H9 (cell line): ENCODE data around the gene HTT-AS. TPM values are rescaled to one million over a fixed set of nuclear protein-coding genes. Genes with fewer than 3 reads are reported as not detected.

Experiments
- DNase-seq: peaks from one replicate; pipeline ENCODE4 v3.0.0-alpha.2; 2017
- H2AFZ ChIP-seq: one replicate; pipeline ENCODE4 v1.6.1; 2013; ENCODE audit warnings: mild to moderate bottlenecking, low read length, control low read depth, moderate library complexity
- H2AK5ac ChIP-seq: 2 replicates; pipeline ENCODE4 v1.6.1; 2013; ENCODE audit warnings: low read length, control low read depth, mixed read lengths; ENCODE audit not compliant: insufficient read length
- H2BK120ac ChIP-seq: one replicate; pipeline ENCODE4 v1.6.1; 2013; ENCODE audit warnings: low read depth, mild to moderate bottlenecking, low read length, control low read depth, inconsistent platforms; ENCODE audit not compliant: poor library complexity, severe bottlenecking
- H2BK12ac ChIP-seq: 2 replicates; pipeline ENCODE4 v1.6.1; 2013; ENCODE audit warnings: low read length, control low read depth, mixed read lengths, low read depth; ENCODE audit not compliant: insufficient read length
- H2BK15ac ChIP-seq: 2 replicates; pipeline ENCODE4 v1.6.1; 2013; ENCODE audit warnings: low read depth, low read length, control low read depth
- H2BK20ac ChIP-seq: one replicate; pipeline ENCODE4 v1.6.1; 2013; ENCODE audit warnings: low read depth, mild to moderate bottlenecking, low read length, control low read depth, inconsistent platforms; ENCODE audit not compliant: poor library complexity, severe bottlenecking
- H2BK5ac ChIP-seq: 2 replicates; pipeline ENCODE4 v1.6.1; 2013; ENCODE audit warnings: low read length, control low read depth, mixed read lengths; ENCODE audit not compliant: insufficient read length
- H3K14ac ChIP-seq: 2 replicates; pipeline ENCODE4 v1.6.1; 2013; ENCODE audit warnings: low read length, control low read depth; ENCODE audit not compliant: insufficient read depth
- H3K18ac ChIP-seq: 2 replicates; pipeline ENCODE4 v1.6.1; 2013; ENCODE audit warnings: low read depth, mild to moderate bottlenecking, mixed read lengths, low read length, control low read depth; ENCODE audit not compliant: insufficient read length
- H3K23ac ChIP-seq: 2 replicates; pipeline ENCODE4 v1.6.1; 2013; ENCODE audit warnings: low read length, control low read depth, mixed read lengths, low read depth; ENCODE audit not compliant: insufficient read length
- H3K23me2 ChIP-seq: 2 replicates; pipeline ENCODE4 v1.6.1; 2013; ENCODE audit warnings: low read depth, mild to moderate bottlenecking, mixed read lengths, low read length, control low read depth; ENCODE audit not compliant: insufficient read length, poor library complexity, severe bottlenecking
- H3K27ac ChIP-seq: 2 replicates; pipeline ENCODE4 v1.5.1; 2013; ENCODE audit warnings: low read length, control low read depth, mixed read lengths, low read depth; ENCODE audit not compliant: insufficient read length
- H3K27me3 ChIP-seq: 2 replicates; pipeline ENCODE4 v1.6.1; 2013; ENCODE audit warnings: low read length, control low read depth, inconsistent platforms; ENCODE audit not compliant: insufficient read depth
- H3K4ac ChIP-seq: 2 replicates; pipeline ENCODE4 v1.6.1; 2013; ENCODE audit warnings: low read depth, mild to moderate bottlenecking, control low read depth, inconsistent platforms, low read length, moderate library complexity
- H3K4me1 ChIP-seq: 2 replicates; pipeline ENCODE4 v1.6.1; 2013; ENCODE audit warnings: low read length, control low read depth, inconsistent platforms; ENCODE audit not compliant: insufficient read depth
- H3K4me2 ChIP-seq: 2 replicates; pipeline ENCODE4 v1.6.1; 2013; ENCODE audit warnings: low read length, control low read depth, mixed read lengths; ENCODE audit not compliant: insufficient read length, insufficient read depth
- H3K56ac ChIP-seq: 2 replicates; pipeline ENCODE4 v1.6.1; 2013; ENCODE audit warnings: low read depth, mild to moderate bottlenecking, mixed read lengths, low read length, control low read depth; ENCODE audit not compliant: insufficient read length
- H3K79me1 ChIP-seq: 2 replicates; pipeline ENCODE4 v1.6.1; 2013; ENCODE audit warnings: low read depth, mild to moderate bottlenecking, moderate library complexity, low read length, control low read depth, inconsistent platforms; ENCODE audit not compliant: insufficient read depth, poor library complexity, severe bottlenecking
- H3K79me2 ChIP-seq: 2 replicates; pipeline ENCODE4 v1.6.1; 2013; ENCODE audit warnings: low read length, control low read depth, inconsistent platforms; ENCODE audit not compliant: insufficient read depth
- H3K9ac ChIP-seq: 2 replicates; pipeline ENCODE4 v1.6.1; 2013; ENCODE audit warnings: low read length, control low read depth, mixed read lengths; ENCODE audit not compliant: insufficient read length; ENCODE audit errors: extremely low read depth
- H3K9me3 ChIP-seq: one replicate; pipeline ENCODE4 v1.6.1; 2013; ENCODE audit warnings: low read depth, low read length, inconsistent platforms; ENCODE audit not compliant: control insufficient read depth
- H3T11ph ChIP-seq: one replicate; pipeline ENCODE4 v1.6.1; 2013; ENCODE audit warnings: mild to moderate bottlenecking, low read length, control low read depth, inconsistent platforms
- H4K20me1 ChIP-seq: one replicate; pipeline ENCODE4 v1.6.1; 2013; ENCODE audit not compliant: control insufficient read depth, insufficient read length, insufficient read depth
- H4K5ac ChIP-seq: 2 replicates; pipeline ENCODE4 v1.6.1; 2013; ENCODE audit warnings: low read depth, mild to moderate bottlenecking, mixed read lengths, low read length, control low read depth; ENCODE audit not compliant: insufficient read length
- H4K8ac ChIP-seq: replicated peaks from 2 replicates; pipeline ENCODE4 v1.6.1; 2013; ENCODE audit warnings: low read length, control low read depth, mixed read lengths, low read depth; ENCODE audit not compliant: insufficient read length
- H4K91ac ChIP-seq: 2 replicates; pipeline ENCODE4 v1.6.1; 2013; ENCODE audit warnings: low read depth, mild to moderate bottlenecking, moderate library complexity, mixed read lengths, low read length, control low read depth; ENCODE audit not compliant: insufficient read length
- H3K27ac Mint-ChIP-seq, 3 experiments: 2 replicates in 2 of 3; 3 replicates in 1 of 3; pipeline ENCODE4 v1.8.0; 2020 to 2021; ENCODE audit warnings: mixed read lengths in 3 of 3, mild to moderate bottlenecking in 1 of 3, moderate library complexity in 1 of 3
- H3K27me3 Mint-ChIP-seq: 2 replicates; pipeline ENCODE4 v1.8.0; 2021; ENCODE audit warnings: low read depth, mild to moderate bottlenecking, moderate library complexity, mixed read lengths
- H3K36me3 Mint-ChIP-seq, 3 experiments: 2 replicates in 2 of 3; 3 replicates in 1 of 3; pipeline ENCODE4 v1.8.0; 2020 to 2021; ENCODE audit warnings: low read depth in 3 of 3, mixed read lengths in 3 of 3; ENCODE audit not compliant: insufficient read depth in 1 of 3
- H3K4me1 Mint-ChIP-seq, 2 experiments: 2 replicates each; pipeline ENCODE4 v1.8.0; 2020; ENCODE audit warnings: mixed read lengths in 2 of 2
- H3K4me3 Mint-ChIP-seq, 2 experiments: 2 replicates in 1 of 2; 3 replicates in 1 of 2; pipeline ENCODE4 v1.8.0; 2020 to 2021; ENCODE audit warnings: mild to moderate bottlenecking in 2 of 2, mixed read lengths in 2 of 2, moderate library complexity in 1 of 2
- H3K9me3 Mint-ChIP-seq, 2 experiments: 2 replicates in 1 of 2; 3 replicates in 1 of 2; pipeline ENCODE4 v1.8.0; 2020; ENCODE audit warnings: mild to moderate bottlenecking in 2 of 2, mixed read lengths in 2 of 2, moderate library complexity in 1 of 2
- CTCF ChIP-seq: fragments of 200-600 bp; sonication (generic); conservative IDR thresholded peaks from 3 replicates; pipeline ENCODE4 v1.8.0; 2021; ENCODE audit warnings: antibody characterized with exemption, mild to moderate bottlenecking
- WGBS: extraction: QIAGEN DNeasy Blood & Tissue Kit; methylation state at CpG from one replicate; pipeline ENCODE4 v1.1.7; 2013; ENCODE audit warnings: missing lambda C conversion rate, low lambda C conversion rate, mixed read lengths; ENCODE audit not compliant: insufficient read length; ENCODE audit errors: extremely low coverage; 5-methylcytosine and 5-hydroxymethylcytosine counted together
- total RNA-seq: library from RNA; stranded (reverse); gene quantifications from 2 replicates; pipeline ENCODE4 v1.2.1, GENCODE V29; 2021

HTT-AS gene
- total RNA-seq, 1 experiment from 2014 or later: not detected

GRCh38 chr4:3077796-3078195 lies 3.5 kb upstream of the HTT-AS start:
- H3K27me3 Mint-ChIP-seq: no peaks in the 10 kb centered on the region
- no peak for TF ChIP-seq CTCF
- H3K18ac ChIP-seq: no peak overlapping the region
- H3K4me1 ChIP-seq: no peaks in the 10 kb centered on the region; the same call in 1 of the 2 replicates
- no peaks in the 10 kb centered on the region for H3K27me3 ChIP-seq
- no peak overlapping the region for H3K4me2 ChIP-seq
- H3K4me3 Mint-ChIP-seq: no peak overlapping the region; a peak in 1 of 5 replicates
- peaks cover 2% of the 10 kb centered on the region for H4K20me1 ChIP-seq
- H3K9me3 Mint-ChIP-seq: no peaks in the 10 kb centered on the region
- no peak overlapping the region for H2AK5ac ChIP-seq
- H4K5ac ChIP-seq: no peak overlapping the region
- no peaks in the 10 kb centered on the region; a peak in 3 of 7 replicates for H3K36me3 Mint-ChIP-seq
- no peak for DNase-seq
- no peak overlapping the region for H3K9ac ChIP-seq
- H2AFZ ChIP-seq: no peak overlapping the region
- H3K23ac ChIP-seq: no peak overlapping the region
- H3K56ac ChIP-seq: no peak overlapping the region
- H2BK20ac ChIP-seq: no peak overlapping the region
- H3K9me3 ChIP-seq: no peaks in the 10 kb centered on the region
- no peak overlapping the region for H2BK15ac ChIP-seq
- no peak overlapping the region for H2BK120ac ChIP-seq
- no peak overlapping the region for H2BK12ac ChIP-seq
- no peak overlapping the region for H3K4ac ChIP-seq
- WGBS: no CpG with 5 or more reads among the region's 2 CpGs
- no peak overlapping the region for H3T11ph ChIP-seq
- no peak overlapping the region for H3K27ac ChIP-seq
- H3K27ac Mint-ChIP-seq: no peak overlapping the region
- H2BK5ac ChIP-seq: no peak overlapping the region
- no peak overlapping the region for H4K91ac ChIP-seq
- H3K14ac ChIP-seq: no peak overlapping the region
- peaks cover 34% of the 10 kb centered on the region; the same call in 1 of the 2 replicates for H3K79me2 ChIP-seq
- peaks cover 8% of the 10 kb centered on the region for H3K23me2 ChIP-seq
- no peak overlapping the region for H4K8ac ChIP-seq
- peaks cover 12% of the 10 kb centered on the region for H3K79me1 ChIP-seq
- H3K4me1 Mint-ChIP-seq: peaks cover 11 to 14% of the 10 kb centered on the region in 2 experiments
